Central memory CD8-positive, alpha-beta T cell (primary cell): Measurements from ENCODE around the gene ATOSB.
"Not testable (repeated sequence)": the region's sequence is repeated elsewhere in the genome, so short reads cannot be mapped to it uniquely, and the experiment has no call there.

Experiments used
- ATAC-seq: fragments of 150-1000 bp; cut with Tn5 transposase; replicated peaks from 2 replicates; pipeline ENCODE4 v1.10.0; 2022; ENCODE audit warnings: mild to moderate bottlenecking, moderate FRiP score, moderate number of reproducible peaks; ENCODE audit not compliant: poor library complexity, severe bottlenecking; ENCODE audit errors: extremely low read depth
- DNase-seq, 2 donors: peaks; one replicate each; pipeline ENCODE4 v3.0.0; 2021; ENCODE audit warnings: low spot score in 2 of 2
- H3K27ac Mint-ChIP-seq: one replicate; pipeline ENCODE4 v1.8.0; 2022; ENCODE audit warnings: low read depth, mild to moderate bottlenecking, moderate library complexity, mixed read lengths
- H3K27me3 Mint-ChIP-seq: one replicate; pipeline ENCODE4 v1.8.0; 2022; ENCODE audit warnings: mixed read lengths
- H3K36me3 Mint-ChIP-seq: one replicate; pipeline ENCODE4 v1.8.0; 2022; ENCODE audit warnings: mild to moderate bottlenecking, moderate library complexity, mixed read lengths; ENCODE audit not compliant: insufficient read depth
- H3K4me1 Mint-ChIP-seq: one replicate; pipeline ENCODE4 v1.8.0; 2022; ENCODE audit warnings: mixed read lengths
- H3K4me3 Mint-ChIP-seq: one replicate; pipeline ENCODE4 v1.8.0; 2022; ENCODE audit warnings: mild to moderate bottlenecking, moderate library complexity, mixed read lengths
- H3K9me3 Mint-ChIP-seq: one replicate; pipeline ENCODE4 v1.8.0; 2022; ENCODE audit warnings: mixed read lengths

The ATOSB gene

GRCh38 chr9:35115680-35116538 lies at the start of gene ATOSB:
Gene ATOSB (minus strand): TSS chr9:35115862. CDS start chr9:35108274, 7,588 bp downstream.
- H3K4me3 Mint-ChIP-seq: peak within 1 kb of the TSS; percentile 88
- H3K27ac Mint-ChIP-seq: peak within 1 kb of the TSS; percentile 94
- peaks cover 9% of the 10 kb centered on the region for H3K36me3 Mint-ChIP-seq
- no peaks in the 10 kb centered on the region for H3K9me3 Mint-ChIP-seq
- ATAC-seq: peak; percentile 75
- DNase-seq: peak; percentile 83 to 88
- H3K27me3 Mint-ChIP-seq: peaks cover 6% of the 10 kb centered on the region
- peaks cover 48% of the 10 kb centered on the region for H3K4me1 Mint-ChIP-seq

- H3K27ac Mint-ChIP-seq: no peak overlapping the region
- no peak for ATAC-seq
- peaks cover 6% of the 10 kb centered on the region for H3K36me3 Mint-ChIP-seq
- no peak overlapping the region for H3K4me3 Mint-ChIP-seq
- H3K27me3 Mint-ChIP-seq: no peaks in the 10 kb centered on the region
- no peak for DNase-seq
- peaks cover 14% of the 10 kb centered on the region for H3K4me1 Mint-ChIP-seq
- no peaks in the 10 kb centered on the region for H3K9me3 Mint-ChIP-seq
Observed at GRCh38 chr9:35164711-35165110, 49.0 kb upstream of the ATOSB start.

GRCh38 chr9:35163413-35163812 lies 47.8 kb upstream of the ATOSB start:
- DNase-seq (no peak), ATAC-seq (no peak)
- Mint-ChIP-seq H3K9me3 (no peaks in the 10 kb centered on the region), H3K27me3 (no peaks in the 10 kb centered on the region), H3K4me1 (peaks cover 14% of the 10 kb centered on the region), H3K36me3 (peaks cover 6% of the 10 kb centered on the region), H3K4me3 (no peak overlapping the region), H3K27ac (no peak overlapping the region)

GRCh38 chr9:35162605-35163315 lies 47.1 kb upstream of the ATOSB start:
- Mint-ChIP-seq H3K27ac (no peak overlapping the region), H3K4me1 (peaks cover 14% of the 10 kb centered on the region), H3K4me3 (peak overlapping the region; percentile 89), H3K36me3 (peaks cover 6% of the 10 kb centered on the region), H3K27me3 (no peaks in the 10 kb centered on the region), H3K9me3 (no peaks in the 10 kb centered on the region)
- no peak for DNase-seq
- ATAC-seq: peak; percentile 64

GRCh38 chr9:35161713-35162604 lies 46.3 kb upstream of the ATOSB start, which contains the start of gene UNC13B:
Gene UNC13B (plus strand): TSS chr9:35162009. CDS start chr9:35162284, 275 bp downstream.
- ATAC-seq: peak; percentile 61
- peak within 1 kb of the TSS; percentile 89 for H3K4me3 Mint-ChIP-seq
- peaks cover 6% of the 10 kb centered on the region for H3K36me3 Mint-ChIP-seq
- H3K27ac Mint-ChIP-seq: no peak within 1 kb of the TSS
- peak; percentile 20 to 37 for DNase-seq
- no peaks in the 10 kb centered on the region for H3K9me3 Mint-ChIP-seq
- H3K27me3 Mint-ChIP-seq: no peaks in the 10 kb centered on the region
- H3K4me1 Mint-ChIP-seq: peaks cover 14% of the 10 kb centered on the region

GRCh38 chr9:35158501-35159280 lies 43.0 kb upstream of the ATOSB start:
- peaks cover 6% of the 10 kb centered on the region for H3K36me3 Mint-ChIP-seq
- H3K4me3 Mint-ChIP-seq: no peak overlapping the region
- ATAC-seq (no peak), DNase-seq (no peak)
- H3K27me3 Mint-ChIP-seq: no peaks in the 10 kb centered on the region
- no peak overlapping the region for H3K27ac Mint-ChIP-seq
- H3K4me1 Mint-ChIP-seq: peaks cover 14% of the 10 kb centered on the region
- no peaks in the 10 kb centered on the region for H3K9me3 Mint-ChIP-seq

GRCh38 chr9:35157836-35158235 lies 42.2 kb upstream of the ATOSB start:
- not testable (repeated sequence) for DNase-seq, H3K27ac Mint-ChIP-seq, H3K36me3 Mint-ChIP-seq, H3K27me3 Mint-ChIP-seq, ATAC-seq, H3K9me3 Mint-ChIP-seq, H3K4me3 Mint-ChIP-seq
- H3K4me1 Mint-ChIP-seq: peaks cover 13% of the 10 kb centered on the region

GRCh38 chr9:35156781-35157180 lies 41.1 kb upstream of the ATOSB start:
- H3K27ac Mint-ChIP-seq: no peak overlapping the region
- no peaks in the 10 kb centered on the region for H3K27me3 Mint-ChIP-seq
- H3K4me3 Mint-ChIP-seq: no peak overlapping the region
- peaks cover 1% of the 10 kb centered on the region for H3K36me3 Mint-ChIP-seq
- H3K4me1 Mint-ChIP-seq: peaks cover 6% of the 10 kb centered on the region
- no peaks in the 10 kb centered on the region for H3K9me3 Mint-ChIP-seq
- DNase-seq (no peak), ATAC-seq (no peak)

- no peak overlapping the region for H3K27ac Mint-ChIP-seq
- no peak overlapping the region for H3K4me3 Mint-ChIP-seq
- DNase-seq (no peak), ATAC-seq (no peak)
- no peaks in the 10 kb centered on the region for H3K36me3 Mint-ChIP-seq
- no peaks in the 10 kb centered on the region for H3K27me3 Mint-ChIP-seq
- H3K9me3 Mint-ChIP-seq: peaks cover 16% of the 10 kb centered on the region
- no peaks in the 10 kb centered on the region for H3K4me1 Mint-ChIP-seq
Observed at GRCh38 chr9:35152926-35153325, 37.3 kb upstream of the ATOSB start.

GRCh38 chr9:35147941-35148563 lies 32.4 kb upstream of the ATOSB start:
- not testable (repeated sequence) for H3K27me3 Mint-ChIP-seq, H3K27ac Mint-ChIP-seq, H3K36me3 Mint-ChIP-seq, ATAC-seq, H3K4me3 Mint-ChIP-seq, DNase-seq, H3K4me1 Mint-ChIP-seq
- H3K9me3 Mint-ChIP-seq: peaks cover 22% of the 10 kb centered on the region

- Mint-ChIP-seq H3K4me3 (no peak overlapping the region), H3K36me3 (no peaks in the 10 kb centered on the region), H3K9me3 (peaks cover 5% of the 10 kb centered on the region), H3K27ac (no peak overlapping the region), H3K27me3 (peaks cover 7% of the 10 kb centered on the region), H3K4me1 (no peaks in the 10 kb centered on the region)
- ATAC-seq (no peak), DNase-seq (no peak)
Observed at GRCh38 chr9:35142037-35142436, 26.4 kb upstream of the ATOSB start.
